NT2/D1 (cell line): Measurements from ENCODE around the gene SP100.
"Not testable (repeated sequence)": the region's sequence is repeated elsewhere in the genome, so short reads cannot be mapped to it uniquely, and the experiment has no call there.

Experiments used
- DNase-seq: peaks from one replicate; pipeline ENCODE4 v3.0.0-alpha.2; 2011; ENCODE audit warnings: low read depth, low spot score
- H3K27me3 ChIP-seq: 2 replicates; pipeline ENCODE4 v1.6.0; 2011; ENCODE audit warnings: mild to moderate bottlenecking; ENCODE audit not compliant: insufficient read length, insufficient read depth
- H3K36me3 ChIP-seq: 2 replicates; pipeline ENCODE4 v1.6.1; 2011; ENCODE audit warnings: mild to moderate bottlenecking, low read length, mixed read lengths; ENCODE audit not compliant: insufficient read depth, insufficient read length
- H3K4me1 ChIP-seq: 2 replicates; pipeline ENCODE4 v1.5.1; 2011; ENCODE audit not compliant: insufficient read depth, insufficient read length
- H3K4me3 ChIP-seq: 2 replicates; pipeline ENCODE4 v1.5.1; 2011; ENCODE audit warnings: low read depth; ENCODE audit not compliant: insufficient read length
- H3K9ac ChIP-seq: 2 replicates; pipeline ENCODE4 v1.6.0; 2011; ENCODE audit warnings: low read depth; ENCODE audit not compliant: insufficient read length
- H3K9me3 ChIP-seq: 2 replicates; pipeline ENCODE4 v1.5.1; 2011; ENCODE audit warnings: mild to moderate bottlenecking, low read length; ENCODE audit not compliant: insufficient read depth
- SUZ12 ChIP-seq: IDR thresholded peaks from 2 replicates; pipeline ENCODE4 v1.6.1; 2011; ENCODE audit not compliant: insufficient read length, insufficient read depth; ENCODE audit errors: extremely low read depth
- YY1 ChIP-seq: IDR thresholded peaks from 2 replicates; pipeline ENCODE4 v1.6.1; 2011; ENCODE audit not compliant: insufficient read length, insufficient read depth
- ZNF274 ChIP-seq: IDR thresholded peaks from 2 replicates; pipeline ENCODE4 v1.6.1; 2011; ENCODE audit warnings: mild to moderate bottlenecking, low read depth, low read length

The SP100 gene

DNA sequence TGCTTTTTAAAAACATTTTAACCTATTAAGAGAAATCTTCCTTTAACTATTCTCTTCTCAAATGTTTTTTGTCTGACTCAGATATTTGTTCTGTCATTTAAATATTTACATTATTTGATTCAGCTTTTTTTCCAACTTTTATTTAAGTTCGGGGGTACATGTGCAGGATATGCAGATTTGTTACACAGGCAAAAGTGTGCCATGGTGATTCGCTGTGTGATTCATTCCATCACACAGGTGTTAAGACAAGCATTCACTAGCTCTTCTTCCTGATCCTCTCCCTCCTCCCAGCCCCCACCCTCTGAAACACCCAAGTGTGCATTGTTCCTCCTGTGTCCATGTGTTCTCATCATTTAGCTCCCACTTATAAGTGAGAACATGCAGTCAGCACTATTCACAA is 19.4 kb downstream of the SP100 start:
- 0 out of 2 replicates have a peak, but pooled peaks cover 11% of the 10 kb centered on the region for H3K9me3 ChIP-seq
- no peak for TF ChIP-seq ZNF274
- TF ChIP-seq YY1: no peak
- no peak for TF ChIP-seq SUZ12

DNA sequence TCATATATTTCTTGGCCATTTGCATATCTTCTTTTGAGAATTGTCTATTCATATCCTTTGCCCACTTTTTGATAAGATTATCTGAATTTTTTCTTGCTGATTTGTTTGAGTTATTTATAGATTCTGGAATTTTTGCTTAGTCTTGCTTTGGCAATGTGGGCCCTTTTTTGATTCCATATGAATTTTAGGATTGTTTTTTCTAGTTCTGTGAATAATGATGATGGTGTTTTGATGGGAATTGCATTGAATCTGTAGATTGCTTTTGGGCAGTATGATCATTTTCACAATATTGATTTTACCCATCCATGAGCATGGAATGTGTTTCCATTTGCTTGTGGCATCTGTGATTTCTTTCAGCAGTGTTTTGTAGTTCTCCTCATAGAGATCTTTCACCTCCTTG is 23.1 kb downstream of the SP100 start:
- not testable (repeated sequence) for H3K4me1 ChIP-seq, H3K4me3 ChIP-seq, H3K27me3 ChIP-seq

More for the DNA sequence above, 19.4 kb downstream of the SP100 start:
- no peak overlapping the region for H3K4me3 ChIP-seq
- H3K9ac ChIP-seq: no peak overlapping the region
- H3K4me1 ChIP-seq: no peaks in the 10 kb centered on the region
- H3K27me3 ChIP-seq: no peaks in the 10 kb centered on the region
- no peak for DNase-seq
- no peaks in the 10 kb centered on the region for H3K36me3 ChIP-seq

GRCh38 chr2:230439590-230439989 is 23.6 kb downstream of the SP100 start:
- no peak overlapping the region for H3K9ac ChIP-seq
- no peaks in the 10 kb centered on the region for H3K4me1 ChIP-seq
- no peaks in the 10 kb centered on the region for H3K27me3 ChIP-seq
- TF ChIP-seq ZNF274 (no peak), YY1 (no peak), SUZ12 (no peak)
- no peak overlapping the region for H3K4me3 ChIP-seq
- no peak for DNase-seq
- H3K36me3 ChIP-seq: peaks cover 3% of the 10 kb centered on the region
- 0 out of 2 replicates have a peak, but pooled peaks cover 7% of the 10 kb centered on the region for H3K9me3 ChIP-seq

More for the DNA sequence above, 23.1 kb downstream of the SP100 start:
- not testable (repeated sequence) for H3K9me3 ChIP-seq, DNase-seq, H3K36me3 ChIP-seq, H3K9ac ChIP-seq

- Histone ChIP-seq H3K27me3 (no peaks in the 10 kb centered on the region), H3K9me3 (0 out of 2 replicates have a peak, but pooled peaks cover 6% of the 10 kb centered on the region), H3K4me1 (no peaks in the 10 kb centered on the region), H3K36me3 (peaks cover 4% of the 10 kb centered on the region), H3K9ac (no peak overlapping the region), H3K4me3 (no peak overlapping the region)
- no peak for DNase-seq
- no peak for TF ChIP-seq YY1
- TF ChIP-seq SUZ12: no peak
- no peak for TF ChIP-seq ZNF274
These were observed 25.4 kb downstream of the SP100 start for GRCh38 chr2:230441227-230441897.

GRCh38 chr2:230443541-230443940 is 27.5 kb downstream of the SP100 start:
- peaks cover 9% of the 10 kb centered on the region for H3K36me3 ChIP-seq
- H3K27me3 ChIP-seq: no peaks in the 10 kb centered on the region
- no peak for DNase-seq
- no peak overlapping the region for H3K9ac ChIP-seq
- no peak overlapping the region for H3K4me3 ChIP-seq
- TF ChIP-seq ZNF274 (no peak), SUZ12 (no peak), YY1 (no peak)
- no peaks in the 10 kb centered on the region for H3K4me1 ChIP-seq
- H3K9me3 ChIP-seq: no peaks in the 10 kb centered on the region

GRCh38 chr2:230444832-230445231 is 28.8 kb downstream of the SP100 start:
- H3K4me3 ChIP-seq: no peak overlapping the region
- H3K4me1 ChIP-seq: no peaks in the 10 kb centered on the region
- no peak overlapping the region for H3K9ac ChIP-seq
- peaks cover 17% of the 10 kb centered on the region for H3K36me3 ChIP-seq
- H3K9me3 ChIP-seq: no peaks in the 10 kb centered on the region
- no peak for DNase-seq
- TF ChIP-seq ZNF274: no peak
- no peak for TF ChIP-seq YY1
- TF ChIP-seq SUZ12: no peak
- no peaks in the 10 kb centered on the region for H3K27me3 ChIP-seq

DNA sequence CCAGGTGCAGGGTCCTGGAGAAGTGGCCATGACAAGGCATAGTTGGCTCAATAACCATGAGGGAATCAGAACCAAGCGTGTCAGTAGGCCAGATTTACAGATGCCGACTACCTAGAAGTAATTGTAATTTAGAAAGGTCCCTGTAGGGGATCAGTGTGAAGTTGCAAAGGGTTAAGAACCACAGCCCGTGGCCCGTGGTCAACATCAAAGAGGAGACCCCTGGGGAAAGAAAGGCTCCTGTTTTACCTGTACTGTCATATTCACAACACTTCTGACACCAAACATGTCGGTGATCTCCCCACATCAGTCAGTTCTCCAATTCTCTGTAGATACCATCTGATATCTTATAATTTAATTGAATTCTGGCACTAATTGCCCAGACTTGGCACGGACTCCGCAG is 31.0 kb downstream of the SP100 start:
- Histone ChIP-seq H3K36me3 (peaks cover 17% of the 10 kb centered on the region), H3K4me3 (no peak overlapping the region), H3K4me1 (no peaks in the 10 kb centered on the region), H3K9ac (no peak overlapping the region), H3K9me3 (no peaks in the 10 kb centered on the region), H3K27me3 (no peaks in the 10 kb centered on the region)
- TF ChIP-seq SUZ12 (no peak), ZNF274 (no peak), YY1 (no peak)
- no peak for DNase-seq
